M059J (cell line): Measurements from ENCODE around the gene LGALS3BP. TPM values are rescaled to one million over a fixed set of nuclear protein-coding genes. Genes with fewer than 3 reads are reported as not detected.

ENCODE experiments used
- DNase-seq: peaks from one replicate; pipeline ENCODE4 v3.0.0-alpha.2; 2012; ENCODE audit warnings: low read depth
- total RNA-seq: library from RNA; depleted of rRNA; stranded (reverse); fragments of >200 nt; shearing (Covaris generic); gene quantifications from 2 replicates; pipeline ENCODE4 v1.2.3, GENCODE V29; 2014

Gene LGALS3BP
- total RNA-seq, 1 experiment from 2014 or later = 1,162 TPM

DNA sequence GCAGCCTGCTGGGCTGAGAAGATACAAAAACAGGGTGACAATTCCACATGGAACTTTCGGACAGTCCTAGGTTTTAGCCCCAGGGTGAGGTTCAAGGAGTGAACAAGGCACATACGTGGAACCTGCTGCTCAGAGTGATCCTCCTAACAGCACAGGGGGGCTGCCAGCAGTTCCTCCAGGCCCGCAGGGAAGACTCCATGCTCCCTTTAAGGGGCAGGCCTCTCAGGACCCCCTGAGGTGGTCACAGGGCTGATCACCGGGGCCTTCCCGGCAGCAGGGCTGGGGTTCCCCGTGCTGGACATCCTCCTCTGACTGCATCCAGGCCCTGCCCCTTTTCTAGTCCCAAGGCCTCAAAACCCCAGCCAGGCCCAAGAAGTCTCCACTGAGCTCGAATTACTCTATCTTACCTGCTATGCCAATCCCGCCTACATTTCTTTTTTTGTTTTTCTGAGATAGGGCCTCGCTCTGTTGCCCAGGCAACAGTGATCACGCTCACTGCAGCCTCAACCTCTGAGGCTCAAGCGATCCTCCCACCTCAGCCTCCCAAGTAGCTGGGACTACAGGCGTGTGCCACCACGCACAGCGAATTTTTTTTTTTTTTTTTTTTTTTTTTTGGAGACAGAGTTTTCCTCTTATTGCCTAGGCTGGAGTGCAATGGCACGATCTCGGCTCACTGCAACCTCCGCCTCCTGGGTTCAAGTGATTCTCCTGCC lies 19.5 kb upstream of the LGALS3BP start:
- DNase-seq = no peak

DNA sequence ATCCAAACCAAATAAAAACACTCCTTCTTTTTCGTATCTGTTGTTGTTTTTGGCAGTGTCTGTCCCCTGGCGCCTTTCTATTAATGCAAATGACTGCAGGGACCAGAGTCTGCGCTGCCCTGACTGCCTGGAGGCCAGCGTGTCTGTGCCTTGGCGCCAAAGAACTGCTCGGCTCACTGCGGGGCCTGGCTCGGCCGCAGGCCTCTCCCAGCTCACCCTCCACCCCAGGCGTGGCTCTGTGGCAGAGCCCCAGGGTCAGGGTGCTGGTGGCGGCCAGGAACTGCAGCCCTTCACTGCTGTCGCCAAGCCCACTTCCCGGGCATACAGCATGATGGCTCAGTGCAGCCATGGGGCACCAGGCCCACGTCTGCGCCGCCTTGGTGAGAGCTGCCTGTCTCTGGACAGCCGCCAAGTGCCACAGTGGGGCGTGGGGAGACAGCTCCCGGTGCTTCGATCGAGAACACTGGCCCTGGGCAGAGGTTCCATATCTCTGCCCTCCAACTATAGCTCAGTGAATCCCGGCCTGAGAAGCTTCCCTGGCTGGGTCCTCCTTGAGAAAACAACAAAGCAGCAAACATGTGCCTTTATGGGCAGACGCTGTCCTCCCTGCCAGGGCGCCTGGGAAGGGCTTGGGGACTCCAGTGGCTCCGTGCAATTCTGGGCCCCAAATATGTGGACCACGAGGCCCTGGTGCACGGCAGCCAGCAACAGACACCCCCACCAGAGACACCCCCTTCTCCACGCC lies 18.8 kb upstream of the LGALS3BP start:
- no peak for DNase-seq

GRCh38 chr17:78997881-78998280 lies 18.2 kb upstream of the LGALS3BP start:
- no peak for DNase-seq

GRCh38 chr17:78997231-78997741 lies 17.6 kb upstream of the LGALS3BP start:
- DNase-seq = no peak

DNA sequence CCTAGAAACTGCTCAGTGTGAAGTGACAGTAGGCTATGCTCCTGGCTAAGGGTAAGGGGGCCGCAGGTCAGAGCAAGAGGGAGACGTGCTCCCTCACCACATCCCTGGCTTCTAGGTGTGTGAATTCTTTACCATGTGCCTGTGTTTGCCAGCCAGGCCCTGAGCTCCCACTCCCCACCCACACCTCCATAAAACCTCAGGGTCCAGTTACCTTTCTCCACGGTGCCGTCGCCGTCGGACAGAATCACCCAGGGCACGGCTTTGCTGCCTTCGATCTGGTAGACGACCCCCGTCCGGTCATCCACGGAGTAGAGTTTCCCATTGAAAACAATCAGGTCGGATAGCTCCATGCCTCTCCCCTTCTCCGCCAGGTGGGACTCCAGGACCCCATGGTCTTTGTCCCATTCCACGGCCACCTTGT lies 17.1 kb upstream of the LGALS3BP start:
- no peak for DNase-seq

- no peak for DNase-seq
These were observed 16.2 kb upstream of the LGALS3BP start for GRCh38 chr17:78995761-78996451.

DNA sequence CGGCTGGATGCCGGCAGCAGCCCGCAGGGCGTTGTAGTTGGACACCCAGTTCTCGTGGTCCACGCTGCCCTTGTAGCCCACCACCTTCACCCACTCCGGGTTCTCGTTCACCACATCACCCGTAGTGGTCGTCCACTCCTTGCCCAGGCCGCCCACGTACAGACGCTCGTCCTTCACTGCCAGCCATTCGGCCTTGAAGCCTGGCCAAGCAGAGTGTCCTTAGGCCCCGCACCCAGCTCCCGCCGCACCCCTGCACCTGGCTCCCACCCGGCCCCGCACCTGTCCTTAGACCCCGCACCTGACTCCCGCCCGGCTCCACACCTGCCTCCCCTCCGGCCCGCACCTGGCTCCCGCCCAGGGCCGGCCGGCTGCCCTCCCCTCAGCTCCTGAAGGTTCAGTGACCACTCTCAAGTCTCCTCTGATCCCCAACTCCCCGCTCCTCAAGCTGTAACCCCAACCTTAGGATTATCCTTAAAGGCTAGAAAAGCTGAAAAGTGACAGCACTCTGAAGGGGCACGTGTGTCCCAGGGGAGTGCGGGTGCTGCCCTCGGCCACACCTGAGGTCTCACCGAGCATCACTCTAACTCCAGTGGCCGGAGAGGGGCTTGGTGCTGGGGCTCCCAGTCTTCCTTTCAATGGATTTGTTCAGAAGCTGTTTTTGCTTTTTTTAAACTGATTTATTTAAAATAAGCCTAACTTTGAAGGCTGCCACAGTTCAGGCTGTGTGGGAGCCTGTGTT lies 15.5 kb upstream of the LGALS3BP start:
- DNase-seq = no peak

GRCh38 chr17:78993981-78994671 lies 14.4 kb upstream of the LGALS3BP start:
- DNase-seq = no peak

DNA sequence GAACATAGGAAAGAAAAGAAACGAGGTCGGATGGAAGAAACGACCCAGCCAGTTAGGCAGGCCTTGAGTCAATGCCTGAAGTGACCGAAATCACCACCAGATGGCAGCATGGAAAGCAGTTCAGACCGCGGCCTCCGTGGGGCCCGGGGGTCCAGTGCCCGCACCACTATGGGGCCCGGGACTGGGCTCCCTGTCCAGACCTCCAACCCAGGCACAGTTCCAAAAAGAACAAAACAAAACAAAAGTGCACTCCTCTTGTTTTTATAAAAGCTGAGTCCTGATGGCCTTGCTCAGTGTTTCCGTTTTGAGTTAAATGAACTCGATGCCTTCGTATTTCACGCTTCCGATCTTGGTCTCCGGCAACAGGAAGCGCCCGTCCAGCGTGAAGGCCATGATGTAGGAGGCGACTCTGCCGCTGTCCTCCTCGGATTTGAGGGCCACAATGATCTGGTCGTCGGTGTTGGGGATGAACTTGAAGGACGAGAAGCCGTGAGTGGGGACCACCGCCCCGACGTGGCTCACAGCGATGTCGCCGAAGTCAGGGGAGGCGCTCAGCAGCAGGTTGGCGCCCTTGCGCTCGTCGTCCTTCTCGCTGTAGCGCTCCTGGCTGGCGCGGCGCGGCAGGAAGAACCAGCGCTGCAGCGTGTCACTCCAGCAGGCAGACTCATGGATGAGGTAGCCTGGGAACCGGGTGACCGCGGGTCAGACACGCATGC lies 13.7 kb upstream of the LGALS3BP start:
- no peak for DNase-seq

DNA sequence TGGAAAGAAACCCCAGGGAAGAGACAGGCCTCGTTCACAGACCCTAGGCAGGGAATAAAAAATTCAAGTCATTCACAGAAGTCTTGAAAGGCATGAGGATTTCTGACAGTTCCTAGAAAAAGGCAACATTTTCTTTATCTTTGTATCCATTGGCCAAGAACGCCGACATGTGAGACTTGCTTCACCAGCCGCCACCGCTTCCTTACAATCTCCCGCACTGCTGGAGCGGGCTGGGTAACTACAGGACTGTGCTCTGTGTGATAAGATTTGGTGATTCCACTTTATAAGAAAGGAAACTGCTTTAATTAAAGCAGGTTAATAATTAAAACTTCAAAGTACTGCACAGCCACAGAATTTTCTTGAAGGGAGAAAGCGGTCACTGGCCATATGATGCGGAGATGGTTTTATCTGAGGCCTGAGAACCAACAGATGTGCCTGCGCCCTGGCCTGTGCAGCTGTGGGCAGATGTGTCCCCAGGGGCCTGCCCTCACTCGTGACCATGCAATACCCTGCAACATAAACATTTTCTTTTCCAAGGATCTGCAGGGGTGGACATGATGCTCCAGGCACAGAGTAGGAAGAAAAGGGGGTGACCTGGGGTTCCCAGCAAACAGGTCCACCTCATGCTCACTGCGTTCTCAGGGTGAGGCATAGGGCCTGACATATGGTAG lies 13.0 kb upstream of the LGALS3BP start:
- no peak for DNase-seq

GRCh38 chr17:78991906-78992532 lies 12.3 kb upstream of the LGALS3BP start:
- no peak for DNase-seq

GRCh38 chr17:78991017-78991738 lies 11.5 kb upstream of the LGALS3BP start:
- DNase-seq = no peak

GRCh38 chr17:78990349-78991016 lies 10.8 kb upstream of the LGALS3BP start:
- no peak for DNase-seq

DNA sequence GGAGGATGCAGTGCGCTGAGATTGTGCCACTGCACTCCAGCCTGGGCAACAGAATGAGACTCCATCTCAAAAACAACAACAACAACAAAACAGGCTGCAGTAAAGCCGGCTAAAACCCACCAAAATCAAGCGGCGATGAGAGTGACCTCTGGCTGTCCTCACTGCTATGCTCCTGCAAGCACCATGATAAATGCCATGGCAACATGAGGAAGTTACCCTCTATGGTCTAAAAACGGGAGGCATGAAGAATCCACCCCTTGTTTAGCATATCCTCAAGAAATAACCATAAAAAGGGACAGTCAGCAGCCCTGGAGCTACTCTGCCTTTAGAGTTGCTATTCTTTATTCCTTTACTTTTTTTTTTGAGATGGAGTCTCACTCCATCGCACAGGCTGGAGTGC lies 8.4 kb upstream of the LGALS3BP start:
- no peak for DNase-seq

- DNase-seq = peak; percentile 77
These were observed 7.1 kb upstream of the LGALS3BP start for GRCh38 chr17:78986649-78987328.

- DNase-seq = peak; percentile 45
These were observed 6.4 kb upstream of the LGALS3BP start for GRCh38 chr17:78986048-78986648.

- no peak for DNase-seq
These were observed 5.7 kb upstream of the LGALS3BP start for GRCh38 chr17:78985395-78985794.
